ENCODE results near the gene GABBR2.

- TF ChIP-seq CTCF (IDR thresholded peaks at IDR 0.05; ENCODE audit: low read depth, low read length, poor library complexity, severe bottlenecking): no peak
- no peak for TF ChIP-seq EZH2phosphoT487 (IDR thresholded peaks at IDR 0.05; ENCODE audit: borderline replicate concordance, low read length)
Measured at GRCh38 chr9:98450496-98450895, 258.2 kb downstream of the GABBR2 start.
